GM06990 (cell line): ENCODE results near the gene LCP2.

Source experiments
- DNase-seq: peaks from one replicate; pipeline ENCODE4 v3.0.0-alpha.2; 2011; ENCODE audit not compliant: insufficient read length; ENCODE audit errors: extremely low read depth
- H3K27me3 ChIP-seq: replicated peaks from 2 replicates; pipeline ENCODE4 v1.6.0; 2011; ENCODE audit warnings: low read length; ENCODE audit not compliant: control insufficient read depth, insufficient read depth
- H3K36me3 ChIP-seq: 2 replicates; pipeline ENCODE4 v1.5.1; 2011; ENCODE audit warnings: low read length; ENCODE audit not compliant: control insufficient read depth, insufficient read depth
- H3K4me3 ChIP-seq: replicated peaks from 2 replicates; pipeline ENCODE4 v1.5.1; 2011; ENCODE audit warnings: low read depth, mild to moderate bottlenecking, control low read depth, low read length
- TF ChIP-seq, protein P1 (sequence below): IDR thresholded peaks from 2 replicates; pipeline ENCODE4 v1.5.1; 2011; ENCODE audit warnings: low read length, control low read depth, mild to moderate bottlenecking, inconsistent platforms; ENCODE audit not compliant: insufficient read depth, poor library complexity, severe bottlenecking

Gene LCP2

DNA sequence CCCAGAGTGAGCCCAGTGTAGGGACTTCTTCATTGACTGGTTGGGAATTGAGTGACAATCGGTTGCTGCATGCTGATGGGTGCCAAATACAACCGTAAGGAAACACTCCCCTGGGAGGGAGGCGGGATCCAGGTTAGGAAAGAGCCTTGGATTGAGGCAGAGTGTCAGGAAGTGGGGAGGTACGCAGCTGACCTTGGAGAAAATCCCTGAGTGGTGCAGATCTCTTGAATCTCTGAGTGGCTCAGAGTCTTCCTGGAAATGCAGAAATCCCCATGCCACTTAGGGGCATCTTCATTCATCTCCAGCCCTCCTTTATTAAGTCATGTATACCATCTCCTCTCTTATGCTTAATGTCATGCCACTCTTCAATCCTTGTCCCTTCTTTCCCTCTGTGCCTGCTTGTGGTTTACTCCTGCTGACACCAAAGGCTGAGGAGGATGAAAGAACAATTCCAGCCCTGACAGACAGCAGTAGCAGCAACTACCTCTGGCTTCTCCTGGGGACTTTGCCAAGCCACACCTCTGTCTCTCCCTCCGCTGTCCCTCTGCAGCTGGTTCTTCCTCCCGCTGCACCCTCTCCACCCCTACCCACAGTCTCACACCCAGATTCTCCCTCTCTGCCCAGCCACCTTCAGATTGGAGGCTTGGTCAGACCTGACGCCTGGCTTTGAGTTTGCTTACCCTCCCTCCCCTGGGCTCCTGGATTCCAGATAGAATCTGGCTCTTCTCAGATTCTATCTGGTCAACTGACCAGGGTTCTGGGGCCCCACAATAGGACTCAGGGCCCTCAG is 14.1 kb upstream of the LCP2 start:
- no peak for DNase-seq
- TF ChIP-seq, protein P1, sequence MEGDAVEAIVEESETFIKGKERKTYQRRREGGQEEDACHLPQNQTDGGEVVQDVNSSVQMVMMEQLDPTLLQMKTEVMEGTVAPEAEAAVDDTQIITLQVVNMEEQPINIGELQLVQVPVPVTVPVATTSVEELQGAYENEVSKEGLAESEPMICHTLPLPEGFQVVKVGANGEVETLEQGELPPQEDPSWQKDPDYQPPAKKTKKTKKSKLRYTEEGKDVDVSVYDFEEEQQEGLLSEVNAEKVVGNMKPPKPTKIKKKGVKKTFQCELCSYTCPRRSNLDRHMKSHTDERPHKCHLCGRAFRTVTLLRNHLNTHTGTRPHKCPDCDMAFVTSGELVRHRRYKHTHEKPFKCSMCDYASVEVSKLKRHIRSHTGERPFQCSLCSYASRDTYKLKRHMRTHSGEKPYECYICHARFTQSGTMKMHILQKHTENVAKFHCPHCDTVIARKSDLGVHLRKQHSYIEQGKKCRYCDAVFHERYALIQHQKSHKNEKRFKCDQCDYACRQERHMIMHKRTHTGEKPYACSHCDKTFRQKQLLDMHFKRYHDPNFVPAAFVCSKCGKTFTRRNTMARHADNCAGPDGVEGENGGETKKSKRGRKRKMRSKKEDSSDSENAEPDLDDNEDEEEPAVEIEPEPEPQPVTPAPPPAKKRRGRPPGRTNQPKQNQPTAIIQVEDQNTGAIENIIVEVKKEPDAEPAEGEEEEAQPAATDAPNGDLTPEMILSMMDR = no peak
- no peaks in the 10 kb centered on the region for H3K36me3 ChIP-seq
- H3K4me3 ChIP-seq = no peak overlapping the region
- no peaks in the 10 kb centered on the region for H3K27me3 ChIP-seq

DNA sequence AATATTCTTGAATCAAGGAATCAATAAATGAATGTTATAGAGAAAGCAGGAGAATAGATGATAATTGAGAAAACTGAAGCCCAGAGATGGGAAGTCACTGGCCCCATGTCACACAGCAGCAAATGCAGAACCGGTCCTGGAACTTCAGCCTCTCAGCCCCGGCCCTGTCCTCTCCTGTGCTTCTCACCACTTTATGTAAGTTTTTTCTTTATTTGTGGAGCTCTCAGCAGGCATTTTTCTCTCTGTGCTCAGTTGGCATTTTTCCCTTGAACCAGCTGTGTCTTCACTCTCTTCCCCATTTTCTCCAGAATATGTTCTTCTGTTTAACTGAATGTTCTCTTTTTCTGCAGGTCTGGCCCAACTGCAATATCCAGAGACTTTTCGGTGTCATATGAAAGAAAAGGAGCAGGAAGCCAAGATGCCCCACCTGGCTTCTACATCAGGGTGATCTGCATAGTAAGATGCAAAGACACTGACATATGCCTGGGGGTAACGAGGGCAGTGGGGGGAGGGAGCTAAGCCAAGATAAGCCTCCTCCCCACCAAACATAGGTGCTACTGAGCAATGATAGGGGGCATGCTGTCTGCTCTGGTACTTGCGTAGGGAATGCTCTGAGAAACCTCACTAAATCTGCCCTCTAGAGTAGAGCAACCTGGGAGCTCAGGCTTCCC is 12.8 kb upstream of the LCP2 start:
- H3K4me3 ChIP-seq = no peak overlapping the region
- TF ChIP-seq, protein P1 = no peak
- no peaks in the 10 kb centered on the region for H3K27me3 ChIP-seq
- DNase-seq = no peak
- H3K36me3 ChIP-seq = no peaks in the 10 kb centered on the region

DNA sequence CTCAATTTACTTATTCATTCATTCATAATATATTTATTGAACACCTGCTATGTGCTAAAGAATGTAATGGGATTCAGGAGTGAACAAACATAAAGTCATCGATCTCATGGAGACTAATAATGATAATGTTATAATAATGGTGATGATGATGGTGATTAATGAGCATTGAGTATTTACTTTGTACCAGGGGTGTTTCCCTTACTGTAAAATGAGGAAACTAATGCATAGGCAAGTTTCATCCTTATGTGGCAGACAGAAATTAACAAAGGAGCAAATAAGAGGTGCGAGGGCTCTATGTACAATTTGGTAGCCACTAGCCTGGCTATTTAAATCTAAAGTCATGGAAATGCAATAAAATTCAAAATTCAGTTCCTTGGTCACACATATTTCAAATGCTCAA is 11.1 kb upstream of the LCP2 start:
- no peak for DNase-seq
- TF ChIP-seq, protein P1 = no peak
- H3K36me3 ChIP-seq = no peaks in the 10 kb centered on the region
- no peaks in the 10 kb centered on the region for H3K27me3 ChIP-seq
- H3K4me3 ChIP-seq = no peak overlapping the region

DNA sequence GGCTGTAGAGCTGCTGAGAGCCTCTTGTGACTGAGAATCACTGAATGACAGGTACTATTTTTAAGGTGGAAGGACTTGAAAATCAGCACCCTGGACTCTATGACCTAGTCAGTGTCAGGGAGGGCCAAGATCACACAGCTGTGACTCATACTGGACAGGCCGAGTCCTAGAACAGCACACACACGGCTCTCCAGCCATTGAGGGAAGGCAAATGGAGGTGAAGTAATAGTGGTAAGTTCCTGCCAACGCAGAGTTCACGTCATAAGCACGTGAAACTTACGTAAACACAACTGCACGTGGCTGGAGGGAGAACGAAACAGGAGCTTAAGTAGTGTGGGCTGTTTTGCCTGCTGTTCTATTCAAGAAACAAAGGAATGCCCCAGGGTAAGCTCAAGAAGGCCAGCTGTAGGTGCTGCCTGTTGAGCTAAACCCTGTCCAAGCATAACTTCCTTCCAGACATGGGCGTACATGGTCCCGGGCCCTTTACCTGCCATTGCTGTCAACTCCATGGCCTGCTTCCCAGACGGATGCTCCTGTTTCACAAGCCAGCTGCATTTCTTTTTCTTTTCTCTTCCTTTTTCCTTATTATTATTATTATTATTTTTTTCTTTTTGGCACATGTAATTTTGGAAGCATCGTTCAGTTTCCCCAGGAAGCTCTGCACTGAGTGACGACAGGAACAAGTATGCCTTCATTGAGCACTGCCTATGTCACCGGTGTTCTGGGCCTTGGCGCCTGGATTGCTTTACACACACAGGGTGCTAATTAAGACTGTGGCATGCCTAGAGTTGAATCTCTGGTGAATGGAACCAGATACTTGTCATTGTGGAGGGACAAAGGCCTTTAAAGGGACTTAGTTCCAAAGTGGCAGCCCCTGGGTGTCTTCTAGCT is 10.2 kb upstream of the LCP2 start:
- no peak for DNase-seq

DNA sequence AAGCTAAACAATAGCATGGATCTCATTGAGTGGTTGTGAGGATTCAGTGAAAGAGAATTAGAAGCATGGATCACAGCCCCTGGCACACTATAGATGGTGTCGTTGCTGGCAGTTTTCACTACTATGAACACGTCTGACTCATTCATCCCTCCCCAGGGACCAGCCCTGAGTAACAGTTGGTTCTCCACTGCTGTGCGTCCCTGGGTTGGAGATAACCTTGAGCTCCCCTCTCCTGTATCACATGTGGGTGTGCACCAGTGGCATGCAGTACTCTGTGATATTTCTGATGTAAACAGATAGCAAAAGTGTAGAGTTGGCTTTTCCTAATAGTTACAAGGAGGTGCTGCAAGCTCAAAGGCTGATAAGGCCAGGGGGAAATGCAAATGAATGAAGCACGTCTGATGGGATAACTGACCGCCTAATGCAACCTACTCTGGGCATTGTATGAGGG is 8.8 kb upstream of the LCP2 start:
- Histone ChIP-seq H3K36me3 (no peaks in the 10 kb centered on the region), H3K4me3 (no peak overlapping the region), H3K27me3 (no peaks in the 10 kb centered on the region)
- TF ChIP-seq, protein P1 = no peak
- DNase-seq = no peak

More for the DNA sequence above, 10.2 kb upstream of the LCP2 start:
- Histone ChIP-seq H3K4me3 (no peak overlapping the region), H3K27me3 (no peaks in the 10 kb centered on the region), H3K36me3 (no peaks in the 10 kb centered on the region)
- TF ChIP-seq, protein P1 = no peak
